Umbilical cord (tissue), 2 donors: Measurements from ENCODE around the gene GPR68. TPM values are rescaled to one million over a fixed set of nuclear protein-coding genes. Genes with fewer than 3 reads are reported as not detected.
"Not testable (repeated sequence)": the region's sequence is repeated elsewhere in the genome, so short reads cannot be mapped to it uniquely, and the experiment has no call there.

Experiments used
- DNase-seq: peaks from one replicate; pipeline ENCODE4 v3.0.0-alpha.2; 2015; ENCODE audit warnings: low spot score
- total RNA-seq: library from RNA; depleted of rRNA; stranded (reverse); fragments of >200 nt; gene quantifications from one replicate; pipeline ENCODE4 v1.2.3, GENCODE V29; 2014; ENCODE audit warnings: low replicate concordance; ENCODE audit not compliant: insufficient read depth

The GPR68 gene
- total RNA-seq, 1 donor from 2014 or later: not detected

DNA sequence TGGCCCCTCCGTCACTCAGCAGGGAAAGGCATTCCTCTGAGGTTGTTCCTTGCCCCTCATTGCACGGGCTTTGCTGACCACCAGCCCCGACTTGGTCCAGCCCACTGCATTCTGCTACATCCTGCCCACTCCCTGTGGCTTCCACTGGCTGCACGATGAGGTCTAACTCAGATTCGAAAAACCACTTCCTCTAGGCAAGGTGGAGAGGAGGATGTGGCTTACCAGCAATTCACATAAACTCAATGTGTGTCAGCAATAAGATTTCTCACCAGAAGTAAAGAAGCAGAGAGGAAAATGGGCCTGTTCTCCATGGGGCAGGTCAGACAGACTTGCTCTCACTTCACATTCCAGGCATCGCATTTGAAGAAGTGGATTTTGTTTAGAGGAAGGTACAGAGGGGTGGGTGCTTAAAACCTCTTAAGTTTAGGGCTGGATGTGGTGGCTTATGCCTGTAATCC, 14.7 kb downstream of the GPR68 start:
- DNase-seq: no peak

DNA sequence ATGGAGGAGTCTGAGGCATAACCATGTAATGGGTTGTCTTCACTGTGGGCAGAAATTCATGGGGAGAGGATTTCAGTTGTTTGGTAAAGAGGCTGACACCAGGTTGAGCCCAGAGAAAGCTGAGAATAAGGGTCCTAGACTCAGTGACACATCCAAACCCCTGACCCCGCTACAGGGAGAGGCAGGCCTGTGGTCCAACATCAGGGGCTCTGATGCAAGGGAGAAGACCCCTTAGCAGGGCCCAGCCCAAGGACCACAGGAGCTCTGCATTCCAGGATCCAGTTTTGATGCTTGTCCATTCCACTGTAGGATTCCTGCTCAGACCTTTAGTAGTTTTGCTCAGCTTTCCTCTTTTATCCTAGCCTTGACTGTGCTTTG, 15.5 kb downstream of the GPR68 start:
- no peak for DNase-seq

DNA sequence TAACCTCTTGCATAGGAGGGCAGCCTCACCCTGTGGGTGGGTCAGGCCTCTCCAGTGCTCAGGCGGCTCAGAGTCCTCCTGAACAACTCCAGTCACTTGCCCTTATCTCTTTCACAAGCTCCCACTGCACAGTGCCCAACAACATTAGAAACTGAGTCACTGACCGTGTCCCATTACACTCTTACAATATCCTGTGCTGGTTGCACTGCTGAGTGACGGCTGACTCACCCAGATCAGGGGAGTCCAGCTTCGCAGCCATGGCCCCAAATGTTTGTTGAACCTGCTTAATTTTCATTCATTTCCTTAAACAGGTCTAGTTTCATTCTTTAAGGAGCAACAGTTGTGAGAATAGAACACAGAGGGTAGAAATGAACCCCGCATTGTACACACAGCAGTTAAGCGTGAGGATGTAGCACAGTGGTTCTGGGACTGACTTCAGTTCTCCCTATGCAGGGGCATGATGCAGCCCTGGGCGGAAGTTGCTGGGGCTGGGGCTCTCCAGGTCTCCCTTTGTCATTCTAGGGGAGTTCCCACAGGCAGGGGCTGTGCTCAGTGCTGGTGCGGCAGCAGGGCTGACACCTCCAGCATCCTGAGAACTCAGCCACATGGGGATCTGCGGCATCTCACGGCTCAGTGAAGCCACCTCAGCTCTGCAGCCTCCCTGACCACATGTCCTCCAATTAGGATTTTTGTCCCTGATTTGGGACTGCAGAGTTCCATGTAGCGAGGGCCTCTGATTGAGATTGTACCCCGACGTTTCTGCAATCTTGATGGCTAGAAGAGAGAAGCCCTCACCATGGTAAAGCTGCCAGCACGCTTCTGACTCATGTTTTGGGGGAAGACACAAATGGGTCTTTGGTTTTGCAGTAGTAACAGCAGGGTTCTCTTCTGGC, 16.1 kb downstream of the GPR68 start:
- DNase-seq: no peak

DNA sequence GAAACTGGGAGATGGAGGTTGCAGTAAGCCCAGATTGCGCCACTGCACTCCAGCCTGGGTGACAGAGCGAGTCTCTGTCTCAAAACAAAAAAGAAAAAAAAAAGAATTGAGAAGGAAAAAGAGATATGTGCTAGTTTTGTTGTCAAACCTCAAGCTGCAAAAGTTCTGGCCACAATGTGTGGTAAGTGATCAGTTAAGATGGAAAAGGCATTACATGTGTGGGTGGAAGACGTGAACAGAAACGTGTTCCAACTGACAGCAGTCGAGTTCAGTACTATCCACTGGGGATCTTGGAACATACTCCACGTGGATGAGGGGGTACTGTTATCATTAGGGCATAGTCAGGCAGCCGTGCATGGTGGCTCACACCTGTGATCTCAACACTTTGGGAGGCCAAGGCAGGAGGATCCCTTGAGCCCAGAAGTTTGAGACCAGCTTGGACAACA, 17.3 kb downstream of the GPR68 start:
- no peak for DNase-seq

DNA sequence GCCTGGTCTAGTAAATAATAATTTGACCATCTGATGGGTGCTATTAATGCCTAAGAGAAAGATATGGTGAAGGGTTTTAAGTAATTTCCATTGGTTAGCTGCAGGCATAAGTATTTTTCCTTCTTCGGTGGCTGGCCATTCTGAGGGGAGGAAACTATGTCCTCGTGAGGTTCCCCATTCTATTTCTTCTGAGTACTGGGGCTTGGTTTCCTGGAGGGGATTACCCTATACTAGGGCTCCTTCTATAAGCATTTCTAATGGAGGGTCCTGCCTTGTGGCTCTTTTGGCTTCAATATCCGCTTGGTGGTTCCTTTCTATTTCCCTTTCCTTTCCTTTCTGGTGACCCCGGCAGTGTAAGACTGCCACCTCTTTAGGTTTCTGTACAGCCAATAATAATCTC, 18.1 kb downstream of the GPR68 start:
- not testable (repeated sequence) for DNase-seq

DNA sequence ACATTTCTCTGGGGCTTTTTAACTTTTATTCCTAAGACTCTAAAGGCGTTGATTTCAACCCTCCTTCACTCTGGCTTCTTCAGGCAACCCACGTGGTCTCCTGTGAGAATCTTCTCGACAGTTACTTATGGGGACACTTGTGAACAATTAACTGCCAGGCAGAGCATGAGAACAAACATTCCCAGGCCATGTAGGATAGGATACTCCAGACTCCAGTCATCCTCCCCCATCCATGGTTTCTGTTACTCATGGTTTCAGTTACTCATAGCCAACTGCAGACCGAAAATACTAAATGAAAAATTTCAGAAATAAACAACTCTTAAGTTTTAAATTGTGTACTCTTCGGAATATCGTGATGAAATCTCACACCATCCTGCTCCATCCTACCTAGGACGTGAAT, 19.5 kb downstream of the GPR68 start:
- DNase-seq: no peak

DNA sequence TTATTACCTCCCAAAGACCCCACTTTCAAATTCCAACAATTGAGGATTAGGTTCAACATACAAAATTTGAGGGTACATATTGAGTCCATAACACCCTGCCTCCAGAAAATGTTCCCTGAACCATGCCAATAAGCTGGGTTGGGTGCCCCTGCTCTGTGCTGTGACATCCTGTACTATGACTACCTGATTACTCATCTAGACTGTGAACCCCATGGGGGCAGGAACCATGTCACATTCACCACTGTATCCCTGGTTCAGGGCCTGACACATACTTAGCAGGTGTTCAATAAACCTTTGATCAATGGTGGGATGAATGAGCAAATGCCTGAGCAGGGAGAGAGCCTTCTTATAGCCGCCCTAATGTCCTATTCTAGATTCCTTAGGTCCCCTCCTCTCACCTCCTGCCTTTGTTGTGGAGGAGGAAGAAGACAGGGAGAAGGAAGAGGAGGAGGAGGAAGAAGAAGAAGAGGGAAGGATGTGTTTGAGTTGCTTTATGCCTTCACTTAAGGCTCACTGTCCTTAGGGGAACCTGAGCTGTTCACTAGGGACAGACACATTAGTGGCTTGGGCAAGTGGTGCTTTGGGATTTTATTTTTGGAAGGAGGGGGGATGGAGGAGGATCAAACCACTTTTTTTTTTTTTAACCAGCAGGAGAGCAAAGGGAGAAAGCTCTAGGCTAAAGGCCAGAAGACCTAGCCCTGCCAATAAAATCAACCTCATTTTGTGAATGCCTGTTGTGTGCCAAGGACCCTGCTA, 21.3 kb downstream of the GPR68 start:
- no peak for DNase-seq

DNA sequence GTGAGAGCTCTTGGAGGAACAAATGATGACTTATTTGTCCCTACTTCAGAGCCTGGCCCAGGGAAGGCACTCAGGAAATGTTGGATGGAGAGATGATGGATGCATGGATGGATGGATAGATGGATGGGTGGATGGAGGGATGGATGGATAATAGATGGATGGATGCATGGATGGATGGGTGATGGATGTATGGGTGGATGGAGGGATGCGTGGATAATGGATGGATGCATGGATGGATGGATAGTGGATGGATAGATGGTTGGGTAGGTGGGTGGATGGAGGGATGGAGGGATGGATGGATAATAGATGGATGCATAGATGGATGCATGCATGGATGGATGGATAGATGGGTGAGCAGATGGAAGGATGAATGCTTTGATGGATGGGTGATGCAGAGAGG, 23.2 kb downstream of the GPR68 start:
- no peak for DNase-seq

DNA sequence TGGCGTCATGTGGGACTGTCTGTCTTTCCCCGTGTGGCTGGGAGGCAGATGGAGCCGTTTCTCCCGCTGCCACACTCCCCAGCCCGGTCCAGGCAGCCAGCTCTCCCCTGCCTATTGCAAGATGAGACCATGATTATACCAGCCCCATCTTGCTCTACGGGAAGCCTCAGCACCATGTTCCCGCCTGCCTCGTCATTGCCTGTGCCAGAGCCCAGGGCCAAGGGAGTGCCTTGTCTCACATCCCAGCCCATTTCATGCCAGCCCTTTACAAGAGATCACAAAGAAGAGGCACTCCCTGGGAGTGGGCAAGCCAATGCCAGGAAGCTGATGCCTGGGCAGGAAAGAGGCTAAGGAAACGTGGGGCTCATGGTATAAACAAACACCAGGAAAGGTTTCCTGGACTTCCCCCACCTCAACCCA, 23.9 kb downstream of the GPR68 start:
- DNase-seq: no peak

DNA sequence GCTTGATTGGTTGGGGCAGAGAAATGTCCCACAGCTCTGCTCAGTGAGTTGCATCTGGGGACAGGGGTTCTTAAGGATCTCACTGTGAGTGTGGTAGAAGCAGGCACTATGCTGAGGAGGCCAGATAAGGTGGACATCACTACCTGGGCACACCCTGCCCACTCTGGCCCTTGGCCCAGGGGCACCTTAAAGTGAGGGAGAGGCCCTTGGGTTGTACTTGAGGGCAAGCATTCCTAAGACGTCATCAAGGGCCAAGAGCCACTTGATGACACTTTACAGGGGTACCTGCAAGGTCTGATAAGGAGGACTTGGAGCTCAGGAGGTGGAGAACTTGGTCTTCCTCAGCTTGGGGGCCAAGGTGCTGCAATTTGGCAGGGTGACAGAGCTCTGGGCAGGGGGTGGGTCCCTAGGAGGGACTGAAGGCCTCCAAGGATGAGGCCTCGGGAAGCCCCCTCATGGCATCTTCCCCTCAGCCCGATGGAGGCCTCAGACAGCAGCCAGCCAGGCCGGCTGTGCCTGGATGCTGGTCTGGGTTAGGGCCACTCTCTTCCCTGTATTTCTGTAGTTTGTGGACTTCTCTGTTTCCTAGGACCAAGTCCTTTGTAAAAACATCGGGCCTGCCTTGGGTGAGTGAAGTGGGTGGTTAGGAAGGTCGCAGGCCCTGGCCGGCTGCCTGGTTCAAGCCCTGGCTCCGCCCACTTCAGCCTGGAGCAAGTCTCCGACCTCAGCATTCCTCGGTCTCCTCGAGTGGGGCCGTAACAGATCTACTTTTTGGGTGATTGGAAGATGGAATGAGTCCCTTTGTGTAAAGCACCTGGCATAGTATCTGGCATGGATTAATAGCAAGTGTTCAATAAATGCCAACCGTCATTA, 24.8 kb downstream of the GPR68 start:
- no peak for DNase-seq

DNA sequence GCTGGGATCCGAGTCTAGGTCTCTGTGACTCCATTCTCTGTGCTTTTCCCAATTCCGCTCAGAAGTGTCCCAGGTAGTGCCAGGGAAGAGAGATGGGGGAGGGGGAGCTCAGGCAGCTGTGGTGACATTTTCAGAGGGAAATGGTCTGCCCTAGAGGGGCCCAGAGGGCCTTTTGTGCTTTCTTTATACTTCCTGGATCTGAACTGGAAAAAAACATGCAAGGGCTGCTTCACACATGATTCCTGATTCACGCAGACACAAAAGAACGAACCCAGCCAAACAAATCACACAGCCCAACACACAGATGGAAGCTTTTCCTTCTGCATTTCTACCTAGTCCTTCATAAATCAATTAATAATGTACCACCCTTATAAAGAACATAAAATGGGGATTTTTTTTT, 26.5 kb downstream of the GPR68 start:
- DNase-seq: no peak

DNA sequence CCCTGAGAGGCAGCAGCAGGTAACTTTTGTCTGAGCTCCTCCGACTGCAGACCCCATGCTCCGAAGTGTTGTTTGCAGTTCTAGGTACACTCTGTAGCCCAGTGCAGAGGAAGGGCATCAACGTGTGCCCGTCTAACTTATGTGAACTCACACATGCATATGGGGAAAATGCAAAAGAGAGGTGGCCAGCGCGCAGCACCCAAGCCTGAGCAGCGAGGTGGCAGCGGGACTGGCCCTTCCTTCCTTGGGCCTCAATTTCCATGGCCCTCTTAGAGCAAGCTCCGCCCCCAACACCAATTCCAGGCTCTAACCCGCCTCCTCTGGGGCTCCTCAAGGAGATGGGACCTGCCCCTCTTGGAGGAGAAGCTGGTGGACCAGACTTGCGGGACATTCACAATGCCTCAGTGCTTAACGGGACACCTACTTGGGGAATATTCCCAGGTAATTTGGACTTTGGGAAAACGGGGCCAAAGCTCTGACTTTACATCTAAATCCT, 27.7 kb downstream of the GPR68 start:
- no peak for DNase-seq

DNA sequence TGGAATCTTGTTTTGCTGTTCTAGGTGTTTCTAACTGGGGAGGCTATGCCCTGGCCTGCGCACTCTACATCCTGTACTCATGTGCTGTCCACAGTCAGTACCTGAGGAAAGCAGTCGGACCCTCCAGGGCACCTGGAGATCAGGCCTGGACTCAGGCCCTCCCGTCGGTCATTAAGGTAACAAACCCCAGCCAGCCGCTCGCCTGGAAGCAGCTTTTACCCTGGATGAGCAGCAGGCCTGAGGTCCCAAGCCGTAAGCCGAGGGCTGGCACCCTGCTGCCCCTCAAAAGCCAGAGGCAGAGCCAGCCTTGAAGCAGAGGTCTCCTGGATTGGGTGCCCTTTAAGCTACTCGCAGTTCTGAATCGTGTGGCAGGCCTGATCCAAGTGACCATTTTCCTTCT, 29.1 kb downstream of the GPR68 start:
- DNase-seq: no peak

DNA sequence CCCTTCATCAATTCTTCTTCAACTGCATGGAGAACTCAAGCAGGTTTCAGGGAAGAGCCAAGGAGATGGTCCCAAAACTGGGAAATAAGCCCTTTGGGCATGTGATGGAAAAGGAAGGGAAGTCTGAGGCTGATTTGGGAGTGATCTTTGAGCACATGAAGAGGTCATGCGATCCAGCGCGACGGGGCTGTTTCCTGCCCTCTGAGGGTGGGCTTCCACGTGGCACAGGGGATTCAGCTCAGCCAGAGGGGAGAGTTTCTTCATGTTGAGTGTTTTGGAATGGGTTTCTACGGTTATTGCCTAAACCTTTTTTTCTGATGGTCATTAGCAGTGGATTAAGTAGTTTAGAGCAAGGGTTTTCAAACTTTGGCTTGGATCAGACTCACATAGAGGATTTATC, 30.2 kb downstream of the GPR68 start:
- no peak for DNase-seq

DNA sequence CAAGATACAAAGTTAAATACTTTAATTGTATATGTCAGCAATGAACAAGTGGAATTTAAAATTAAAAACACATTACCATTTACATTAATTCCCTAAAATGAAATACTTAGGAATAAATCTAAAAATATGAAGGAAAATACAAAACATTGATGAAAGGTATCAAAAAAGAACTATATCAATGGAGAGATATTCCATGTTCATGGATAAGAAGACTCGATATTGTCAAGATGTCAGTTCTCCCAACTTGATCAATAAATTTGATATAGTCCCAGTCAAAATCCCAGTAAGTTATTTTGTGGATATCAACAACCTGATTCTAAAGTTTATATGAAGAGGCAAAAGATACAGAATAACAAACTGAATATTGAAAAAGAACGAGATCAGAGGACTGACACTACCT, 33.5 kb downstream of the GPR68 start:
- DNase-seq: no peak

DNA sequence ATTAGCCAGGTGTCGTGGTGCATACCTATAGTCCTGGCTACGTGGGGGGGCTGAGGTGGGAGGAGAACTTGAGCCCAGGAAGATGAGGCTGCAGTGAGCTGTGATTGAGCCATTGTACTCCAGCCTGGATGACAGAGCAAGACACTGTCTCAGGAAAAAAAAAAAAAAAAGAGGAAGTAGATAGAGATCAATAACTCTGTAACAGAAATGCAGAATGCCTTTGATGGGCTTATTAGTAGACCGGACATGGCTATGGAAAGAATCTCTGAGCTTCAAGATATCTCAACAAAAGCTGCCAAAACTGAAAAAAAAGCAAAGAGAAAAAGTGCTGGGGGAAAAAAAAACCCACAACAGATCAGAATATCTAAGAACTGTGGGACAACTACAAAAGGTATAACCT, 37.5 kb downstream of the GPR68 start:
- DNase-seq: no peak

DNA sequence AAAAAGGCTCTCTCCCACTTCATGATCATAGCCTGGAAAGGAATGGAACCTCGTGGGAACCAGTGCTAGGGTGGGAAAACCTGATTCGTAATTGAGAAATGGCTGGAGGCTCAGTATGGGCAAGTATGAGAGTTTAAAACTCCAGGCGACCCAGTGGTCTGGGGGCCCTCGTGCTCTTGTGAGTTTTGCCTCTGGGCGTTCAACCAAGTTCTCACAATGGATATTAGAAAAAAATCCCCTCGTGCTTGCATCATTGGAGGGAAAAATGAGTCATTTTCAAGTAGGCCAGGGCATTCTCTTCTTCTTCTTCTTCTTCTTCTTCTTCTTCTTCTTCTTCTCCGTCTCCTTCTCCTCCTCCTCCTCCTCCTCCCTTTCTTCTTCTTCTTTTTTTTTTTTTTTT, 39.0 kb downstream of the GPR68 start:
- DNase-seq: no peak

DNA sequence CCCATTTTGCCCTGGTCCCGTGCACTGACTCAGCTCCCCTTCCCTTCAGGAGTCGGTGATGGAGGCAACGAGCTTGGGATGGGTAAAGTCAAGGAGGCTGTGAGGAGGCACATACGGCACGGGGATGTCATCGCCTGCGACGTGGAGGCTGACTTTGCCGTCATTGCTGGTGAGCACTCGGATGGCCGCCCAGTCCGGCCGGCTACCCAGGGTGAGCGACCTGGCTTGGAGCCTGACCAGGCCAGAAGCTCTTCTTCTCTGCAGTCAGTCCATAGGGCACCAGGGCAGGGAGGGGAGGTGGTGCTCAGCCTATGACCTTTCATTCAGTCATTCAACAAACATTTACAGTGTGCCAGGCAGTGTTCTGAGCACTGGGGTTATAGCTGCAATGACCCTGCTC, 39.8 kb downstream of the GPR68 start:
- no peak for DNase-seq

DNA sequence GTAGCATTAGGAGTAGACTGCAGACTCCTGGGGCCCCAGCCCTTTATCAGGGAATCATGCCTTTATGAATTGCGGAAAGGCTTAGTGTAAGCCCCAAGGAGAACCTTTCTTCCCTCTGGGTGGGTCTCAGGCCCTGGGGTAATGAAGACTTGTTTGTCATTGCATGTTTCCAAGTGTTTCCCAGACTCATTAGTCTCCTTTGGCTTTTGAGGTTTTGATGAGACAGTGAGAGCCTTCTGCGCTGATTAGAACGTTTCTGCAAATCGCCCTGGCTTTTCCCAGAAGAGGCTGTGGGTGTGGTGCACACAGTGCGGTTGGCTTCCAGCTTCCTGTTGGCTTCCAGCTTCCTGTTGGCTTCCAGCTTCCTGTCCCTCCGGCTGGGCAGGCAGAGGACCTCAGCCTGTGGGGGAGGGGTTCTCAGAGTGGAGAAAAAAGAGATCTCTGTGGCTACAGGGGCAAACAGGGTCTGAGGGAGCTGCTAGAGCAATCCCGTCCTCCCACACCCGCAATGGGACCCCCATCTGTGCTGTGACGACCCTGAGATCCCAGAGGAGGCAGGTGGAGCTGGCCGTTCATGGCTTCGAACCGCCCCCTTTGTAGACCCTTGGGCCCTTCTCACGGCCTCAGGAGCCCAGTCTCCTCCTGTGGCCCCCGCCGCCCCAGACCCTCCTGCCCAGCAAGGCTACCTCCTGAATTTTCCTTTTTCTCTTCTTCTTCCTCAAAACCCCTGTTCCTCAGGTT, 42.1 kb downstream of the GPR68 start:
- DNase-seq: peak; percentile 7

DNA sequence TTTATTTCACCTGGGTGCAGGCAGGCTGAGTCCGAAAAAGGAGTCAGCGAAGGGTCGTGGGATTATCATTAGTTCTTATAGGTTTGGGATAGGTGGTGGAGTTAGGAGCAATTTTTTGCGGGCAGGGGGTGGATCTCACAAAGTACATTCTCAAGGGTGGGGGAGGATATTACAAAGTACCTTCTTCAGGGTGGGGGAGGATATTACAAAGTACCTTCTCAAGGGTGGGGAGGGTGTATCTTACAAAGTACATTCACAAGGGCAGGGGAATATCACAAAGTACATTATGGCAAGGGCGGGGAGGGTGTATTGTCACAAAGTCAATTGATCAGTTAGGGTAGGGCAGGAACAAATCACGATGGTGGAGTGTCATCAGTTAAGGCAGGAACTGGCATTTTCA, 43.7 kb downstream of the GPR68 start:
- not testable (repeated sequence) for DNase-seq

DNA sequence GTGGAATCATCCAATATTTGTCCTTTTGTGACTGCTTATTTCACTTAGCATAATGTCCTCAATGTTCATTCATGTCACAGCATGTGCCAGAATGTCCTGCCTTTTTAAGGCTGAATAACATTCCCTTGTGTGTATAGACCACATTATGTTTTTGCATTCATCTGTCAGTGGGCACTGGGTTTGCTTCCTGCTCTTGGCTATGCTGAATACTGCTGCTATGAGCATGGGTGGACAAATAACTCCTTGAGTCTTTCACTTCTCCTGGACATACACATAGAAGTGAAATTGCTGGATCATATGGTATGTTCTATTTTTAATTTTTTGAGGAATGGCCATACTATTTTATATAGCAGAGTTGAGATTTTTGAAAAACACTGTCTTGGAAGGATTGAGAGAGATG, 46.9 kb downstream of the GPR68 start:
- no peak for DNase-seq
